GM21619 (cell line): ENCODE results near the gene OTUB2.

Experiments
- ATAC-seq: cut with Tn5 transposase; IDR thresholded peaks from one replicate; pipeline ENCODE4 v1.9.1; 2021; ENCODE audit not compliant: unreplicated experiment

Gene OTUB2

DNA sequence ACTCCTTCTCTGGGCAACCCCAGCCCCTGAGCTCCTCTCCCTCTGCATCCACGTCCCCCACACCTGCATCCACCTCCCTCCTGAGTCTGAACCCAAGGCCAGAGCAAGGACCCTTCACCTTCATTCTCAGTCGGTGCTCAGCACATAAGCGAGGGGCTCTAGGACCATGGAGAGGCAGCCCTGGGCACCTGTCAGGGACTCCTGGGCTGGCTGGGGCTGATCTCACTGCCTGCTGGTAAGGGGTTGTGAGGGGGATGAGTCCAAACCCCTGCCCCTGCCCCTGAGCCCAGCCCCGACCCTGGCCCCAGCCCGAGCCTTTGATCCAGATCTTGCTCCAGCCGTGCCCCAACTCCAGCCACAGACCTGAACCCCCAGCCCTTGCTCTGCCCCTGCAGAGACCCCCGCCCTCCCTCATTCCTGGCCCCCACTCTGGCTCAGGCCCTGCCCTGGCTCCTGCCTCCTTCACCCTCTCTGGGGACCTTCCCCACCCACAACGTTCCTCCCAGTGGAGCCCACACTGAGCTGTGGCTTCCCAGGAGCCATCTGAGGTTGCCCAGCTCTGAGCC, 29.9 kb upstream of the OTUB2 start:
- no peak for ATAC-seq

DNA sequence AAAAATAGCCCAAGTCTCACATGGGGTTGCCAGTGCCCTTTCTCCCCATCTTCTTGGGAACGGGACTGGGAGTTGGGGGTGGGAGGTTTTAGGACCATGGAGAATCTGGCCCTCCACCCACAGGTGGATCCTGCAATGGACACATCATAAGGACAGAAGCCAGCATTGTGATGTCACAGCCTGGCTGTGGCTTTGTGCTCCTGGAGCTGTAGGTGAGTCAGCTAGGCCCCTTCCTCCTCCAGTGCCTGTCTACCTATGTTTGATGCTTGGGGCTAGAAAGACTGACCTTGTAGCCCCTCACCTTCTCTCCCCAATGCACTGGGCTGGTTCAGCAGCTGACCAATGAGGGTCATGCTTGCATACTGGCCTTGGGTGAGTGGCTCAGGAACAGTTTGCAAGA, 29.1 kb upstream of the OTUB2 start, which contains the start of gene CCDC197:
CCDC197 (plus strand) TSS at position 220 of the 400 bp plus-strand sequence. CDS start 831 bp downstream, outside the sequence.
- no peak for ATAC-seq

DNA sequence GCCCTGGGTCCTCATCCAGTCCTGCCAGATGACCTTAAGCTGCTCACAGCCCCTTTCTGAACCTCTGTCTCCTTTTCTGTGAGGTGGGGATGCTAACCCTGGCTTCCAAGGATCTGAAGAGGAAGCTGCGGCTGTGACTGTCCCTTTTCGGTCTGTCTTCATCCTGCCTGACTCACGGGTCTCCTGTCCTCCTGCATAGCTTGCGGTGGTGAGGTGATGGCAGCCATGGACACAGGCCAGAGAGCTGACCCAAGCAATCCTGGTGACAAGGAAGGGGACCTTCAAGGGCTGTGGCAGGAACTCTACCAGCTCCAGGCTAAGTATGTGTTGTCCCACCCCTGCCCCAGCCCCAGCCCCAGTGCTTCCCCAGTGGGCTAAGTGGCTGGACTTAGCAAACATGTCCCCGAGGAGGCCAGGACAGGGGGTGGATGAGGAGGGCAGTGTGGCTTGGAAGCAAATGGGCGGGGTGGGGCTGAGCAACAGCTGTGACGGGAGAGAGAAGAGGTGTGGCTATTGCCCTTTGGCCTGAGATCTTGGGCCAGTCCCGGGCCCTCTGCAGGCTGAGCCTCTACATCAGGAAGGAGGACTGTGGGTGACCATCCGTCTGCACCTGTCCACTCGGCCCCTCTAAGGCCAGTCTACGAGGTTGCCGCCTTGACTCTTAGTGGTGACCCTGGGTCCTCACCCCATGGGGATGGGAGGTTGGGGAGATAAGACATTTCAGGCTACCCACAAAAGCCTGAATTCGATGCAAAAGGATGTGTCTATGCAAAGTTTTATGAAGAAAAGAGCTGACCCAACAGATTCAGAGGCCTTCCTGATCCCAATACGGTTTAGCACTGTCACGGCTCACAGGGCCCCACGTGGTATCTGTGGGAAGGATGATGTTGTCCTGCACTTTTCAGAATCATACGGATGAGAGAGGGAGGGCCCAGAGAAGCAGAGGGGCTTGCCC, 27.9 kb upstream of the OTUB2 start:
- ATAC-seq = no peak

DNA sequence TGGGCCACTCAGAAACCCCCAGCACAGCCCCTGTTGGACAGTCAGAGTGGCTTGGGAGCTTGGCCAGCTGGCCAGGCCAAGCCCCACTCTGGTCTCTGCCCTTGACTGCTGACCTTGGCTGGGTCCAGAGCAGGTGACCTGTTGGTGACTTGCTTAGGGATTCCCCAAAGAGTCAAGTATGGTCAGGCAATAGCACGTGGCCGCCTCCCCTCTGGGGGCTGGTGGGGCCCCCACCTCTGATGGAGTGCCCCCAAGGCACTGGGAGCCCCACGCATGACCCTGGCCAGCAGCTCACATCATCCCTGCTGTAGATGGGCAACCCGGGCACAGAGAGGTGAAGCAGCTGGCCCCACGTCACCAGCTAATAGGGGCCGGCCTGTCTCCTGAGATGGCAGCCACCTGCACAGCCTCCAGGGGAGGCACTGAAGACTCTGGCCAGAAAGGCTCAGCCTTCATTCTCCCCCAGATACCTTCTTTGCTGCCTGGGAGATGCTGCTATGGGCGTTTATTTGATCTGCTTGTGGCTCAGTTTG, 27.2 kb upstream of the OTUB2 start:
- no peak for ATAC-seq

DNA sequence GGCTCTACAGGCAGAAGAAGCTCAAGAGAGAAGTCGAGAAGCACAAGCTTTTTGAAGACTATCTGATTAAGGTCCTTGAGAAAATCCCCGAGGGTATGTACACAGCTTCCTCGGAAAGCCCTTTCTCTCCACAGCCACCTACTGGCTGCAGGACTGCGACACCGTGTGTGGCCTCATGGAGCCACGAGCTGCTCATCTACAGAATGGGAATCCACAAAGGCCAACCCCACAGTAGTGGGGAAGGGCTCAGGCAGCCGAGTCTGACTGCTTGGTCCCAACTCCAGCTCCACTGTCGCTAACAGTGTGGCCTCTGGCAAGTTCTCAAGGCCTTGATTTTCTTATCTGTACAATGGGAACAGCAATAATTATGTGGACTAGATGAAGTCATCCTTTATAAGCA, 26.6 kb upstream of the OTUB2 start:
- no peak for ATAC-seq

DNA sequence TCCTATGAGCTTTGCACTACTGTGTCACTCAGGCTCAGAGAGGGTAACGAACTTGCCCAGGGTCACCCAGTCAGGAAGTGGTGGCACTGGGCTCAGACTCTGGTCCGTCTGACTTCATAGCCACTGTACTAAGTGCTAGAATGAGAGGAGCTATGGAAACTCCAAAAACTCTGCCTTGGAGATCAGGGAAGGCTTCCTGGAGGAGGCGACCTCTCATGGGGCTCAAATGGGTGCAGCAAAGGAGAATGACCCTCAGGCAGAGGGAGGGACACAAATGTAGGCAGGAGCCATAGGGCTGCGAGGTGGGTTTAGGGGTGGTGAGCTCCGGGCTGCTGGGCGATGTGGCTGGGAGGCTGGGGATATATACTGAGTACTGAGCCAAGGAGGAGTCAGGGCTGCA, 25.9 kb upstream of the OTUB2 start:
- no peak for ATAC-seq

DNA sequence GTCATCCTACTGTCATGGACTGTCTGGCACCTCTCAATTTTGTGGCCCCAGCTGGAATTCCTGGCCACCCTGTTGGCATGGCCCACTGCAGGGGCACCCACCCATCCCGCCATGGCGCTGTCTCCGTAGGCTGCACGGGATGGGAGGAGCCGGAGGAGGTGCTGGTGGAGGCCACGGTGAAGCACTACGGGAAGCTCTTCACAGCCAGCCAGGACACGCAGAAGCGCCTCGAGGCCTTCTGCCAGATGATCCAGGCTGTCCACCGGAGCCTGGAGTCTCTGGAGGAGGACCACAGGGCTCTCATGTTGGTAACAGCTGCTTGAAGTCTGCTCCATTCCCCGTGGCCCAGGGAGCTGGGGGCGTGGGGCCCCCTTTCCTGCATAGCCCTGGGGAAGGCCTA, 25.1 kb upstream of the OTUB2 start:
- no peak for ATAC-seq

DNA sequence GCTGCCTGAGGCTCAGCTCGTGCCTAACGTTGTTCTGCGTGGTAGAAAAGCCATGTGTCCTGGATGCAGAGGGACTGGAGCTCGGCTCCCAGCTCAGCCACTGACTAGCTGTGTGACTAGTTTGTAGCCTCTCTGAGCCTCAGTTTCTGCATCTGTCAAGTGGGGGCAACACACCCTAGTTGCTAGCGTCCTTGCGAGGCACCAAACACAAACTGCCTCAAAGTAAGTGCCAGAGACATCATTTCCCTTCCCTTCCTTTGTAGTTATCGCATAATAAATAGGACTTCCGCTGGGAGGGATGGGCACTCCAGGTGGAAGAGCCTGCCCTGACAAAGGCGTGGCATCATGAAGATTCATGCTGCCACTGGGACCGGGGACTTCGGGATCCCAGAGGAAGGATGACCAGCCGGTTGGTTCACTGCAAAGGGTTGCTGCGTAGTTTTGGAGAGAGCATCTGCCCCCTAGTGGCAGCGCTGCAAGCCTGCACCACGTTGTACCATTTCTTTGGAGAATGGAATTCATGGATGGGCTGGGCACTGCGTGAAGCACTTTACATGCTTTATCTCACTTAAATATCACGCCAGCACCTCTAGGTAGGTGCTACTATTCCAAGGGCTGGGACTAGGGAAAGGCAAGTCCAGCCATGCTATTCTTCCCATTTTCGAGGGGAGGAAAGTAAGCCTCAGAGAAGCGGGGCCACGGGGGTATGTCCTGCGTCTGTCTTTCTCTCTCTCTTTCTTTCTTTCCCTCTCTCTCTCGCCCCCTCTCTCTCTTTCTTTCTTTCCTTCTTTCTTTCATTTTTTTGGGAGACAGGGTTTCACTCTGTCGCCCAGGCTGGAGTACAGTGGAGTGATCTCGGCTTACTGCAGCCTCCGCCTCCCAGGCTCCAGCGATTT, 24.4 kb upstream of the OTUB2 start:
- peak; percentile 60 for ATAC-seq

DNA sequence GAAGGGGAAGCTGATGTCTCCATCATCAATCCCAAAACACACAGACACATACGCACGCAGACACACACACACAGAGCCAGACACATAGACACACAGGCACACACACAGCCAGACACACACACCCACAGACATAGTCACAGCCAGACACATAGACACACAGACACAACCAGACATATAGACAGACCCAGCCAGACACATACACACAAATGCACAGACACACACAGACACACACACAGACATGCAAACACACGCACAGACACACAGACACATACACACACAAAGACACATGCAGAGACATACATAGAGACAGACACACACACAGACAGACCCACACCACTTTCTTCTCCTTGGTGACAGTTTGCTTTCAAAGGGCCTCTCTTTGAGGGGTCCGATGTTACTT, 22.7 kb upstream of the OTUB2 start:
- no peak for ATAC-seq

DNA sequence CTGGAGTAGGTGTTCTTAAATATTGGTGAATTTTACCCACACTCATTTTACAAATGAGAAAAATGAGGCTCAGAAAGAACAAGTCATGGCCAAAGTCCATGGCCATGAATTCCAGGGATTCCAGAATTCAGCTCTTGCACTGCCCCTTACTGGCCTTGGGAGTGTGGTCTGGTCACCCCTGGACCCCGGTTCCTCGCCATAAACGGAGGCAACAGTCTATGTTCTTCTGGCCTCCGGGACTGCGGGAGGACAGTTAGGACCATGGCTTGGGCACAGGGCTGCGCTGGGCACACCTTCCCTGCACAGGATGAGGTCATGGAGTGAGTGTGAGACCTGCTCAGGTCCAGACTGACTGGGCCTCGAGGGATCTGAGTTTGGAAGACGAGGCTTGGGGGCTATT, 22.1 kb upstream of the OTUB2 start:
- no peak for ATAC-seq

DNA sequence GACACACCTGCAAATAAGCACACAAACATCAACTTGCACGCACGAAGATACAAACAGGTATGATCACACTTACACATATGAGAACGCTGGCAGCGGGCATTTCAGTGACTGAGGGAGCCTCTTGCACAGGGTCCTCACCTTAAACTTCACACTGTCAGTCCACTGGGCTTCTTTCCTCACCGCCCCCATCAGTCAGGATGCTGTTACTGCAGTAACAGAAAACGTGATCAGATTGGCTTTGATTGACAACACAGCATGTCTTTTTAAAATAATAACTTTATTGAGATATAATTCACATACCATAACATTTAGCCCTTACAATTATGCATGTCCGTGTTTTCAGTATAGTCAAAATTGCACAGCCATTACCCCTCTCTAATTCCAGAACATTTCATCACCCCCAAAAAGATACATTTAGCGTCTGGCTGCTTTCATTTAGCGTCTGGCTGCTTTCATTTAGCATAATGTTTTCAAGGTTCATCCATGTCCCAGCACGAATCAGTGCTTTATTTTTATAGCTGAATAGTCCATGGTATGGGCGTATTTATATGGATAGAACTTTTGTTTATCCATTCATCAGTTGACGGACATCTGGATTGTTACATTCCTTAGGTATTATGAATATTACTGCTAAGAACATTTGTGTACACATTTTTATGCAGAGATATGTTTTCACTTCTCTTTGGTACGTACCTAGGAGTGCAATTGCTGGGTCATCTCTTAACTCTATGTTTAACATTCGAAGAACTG, 20.6 kb upstream of the OTUB2 start:
- ATAC-seq = no peak

DNA sequence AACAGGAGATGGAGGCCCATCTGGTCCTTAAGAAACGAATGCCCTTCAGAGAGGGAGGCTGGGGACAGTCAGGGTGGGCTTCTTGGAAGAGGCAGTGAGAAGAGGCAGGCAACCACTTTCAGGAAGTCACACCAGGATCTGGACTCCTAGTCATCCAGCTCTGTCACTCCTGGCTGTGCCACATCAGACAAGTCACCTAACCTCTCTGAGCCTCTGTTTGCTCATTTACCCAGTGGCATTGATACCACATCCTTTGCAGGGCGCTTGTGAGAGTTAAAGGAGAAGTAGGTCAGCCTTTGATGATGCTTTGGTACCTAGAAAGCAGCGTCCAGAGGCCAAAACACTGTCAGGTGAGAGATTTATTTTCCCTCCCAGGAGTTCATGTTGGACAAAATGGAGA, 17.9 kb upstream of the OTUB2 start:
- no peak for ATAC-seq

DNA sequence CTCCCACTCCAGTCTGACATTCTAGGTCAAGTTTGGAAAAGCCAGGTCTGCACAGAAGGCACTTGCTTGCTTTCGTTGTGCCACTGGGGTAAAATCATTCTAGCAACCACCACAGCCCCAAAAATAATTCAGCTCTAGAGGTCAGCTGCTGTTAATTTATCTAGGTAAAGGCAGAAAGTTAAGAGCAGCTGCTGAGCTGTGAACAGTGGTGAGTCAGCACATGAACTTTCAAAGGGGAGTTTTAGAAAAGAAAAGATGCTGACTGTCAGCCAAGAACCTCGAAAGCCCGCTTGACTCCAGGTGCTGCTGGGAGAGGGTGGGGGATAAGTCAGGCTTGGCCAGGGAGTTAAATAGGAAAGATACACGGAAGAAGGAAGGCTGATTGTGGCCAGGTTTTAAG, 16.4 kb upstream of the OTUB2 start:
- peak; percentile 61 for ATAC-seq

DNA sequence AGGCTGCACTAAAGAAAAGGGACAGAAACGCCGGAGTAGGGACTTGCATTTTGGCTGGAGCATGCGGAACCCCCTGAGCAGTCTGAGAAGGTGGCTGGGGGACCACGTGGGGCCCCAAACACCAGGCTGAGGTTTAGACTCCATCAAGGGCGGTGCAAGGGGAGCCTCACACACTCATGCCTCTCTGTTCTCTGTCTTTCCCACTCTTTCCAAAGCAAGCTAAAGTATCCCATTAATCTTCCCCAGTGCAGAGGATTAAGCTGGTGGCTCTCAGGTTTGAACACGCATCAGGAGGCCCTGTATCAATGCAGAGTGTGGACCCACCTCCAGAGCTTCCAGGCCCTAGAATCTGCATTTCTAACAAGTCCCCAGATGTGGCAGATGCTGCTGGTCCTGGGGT, 15.5 kb upstream of the OTUB2 start:
- no peak for ATAC-seq

DNA sequence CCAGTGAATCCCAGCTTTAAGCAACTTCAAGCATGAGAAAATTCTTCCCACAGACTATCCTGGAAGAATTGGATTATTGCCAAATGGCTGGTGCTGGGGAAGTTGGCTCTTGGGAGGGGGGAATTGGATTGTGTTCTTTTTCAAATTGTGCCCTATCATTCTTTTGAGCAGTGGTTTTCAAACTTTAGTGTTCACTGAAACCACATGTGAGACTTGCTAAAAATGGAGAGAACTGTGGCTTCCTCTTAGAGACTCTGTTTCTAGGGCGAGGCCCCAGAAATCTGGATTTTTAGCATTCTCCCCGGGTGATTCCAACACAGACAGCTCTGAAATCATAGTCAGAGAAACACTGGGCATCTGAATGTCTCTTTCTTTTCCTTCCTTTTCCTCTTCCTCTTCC, 14.3 kb upstream of the OTUB2 start:
- ATAC-seq = no peak

DNA sequence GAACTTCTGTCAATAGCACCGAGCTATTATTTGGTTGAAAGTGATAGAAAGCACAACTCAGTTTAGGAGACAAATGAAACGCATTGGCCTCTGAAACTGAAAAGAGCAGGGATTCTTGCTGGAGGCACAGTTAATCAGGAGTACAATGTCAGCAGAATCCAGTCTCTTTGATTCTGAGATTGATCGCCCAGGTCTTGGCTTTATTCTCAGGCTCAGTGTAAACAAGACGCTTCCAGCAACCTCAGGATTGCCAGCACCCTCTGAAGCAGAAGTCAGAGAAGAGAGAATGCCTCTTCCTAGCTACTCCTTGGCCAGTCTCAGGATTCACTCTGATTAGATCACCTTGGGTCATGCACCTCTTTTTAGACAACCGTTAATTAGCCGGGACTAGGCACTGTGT, 11.8 kb upstream of the OTUB2 start:
- no peak for ATAC-seq

DNA sequence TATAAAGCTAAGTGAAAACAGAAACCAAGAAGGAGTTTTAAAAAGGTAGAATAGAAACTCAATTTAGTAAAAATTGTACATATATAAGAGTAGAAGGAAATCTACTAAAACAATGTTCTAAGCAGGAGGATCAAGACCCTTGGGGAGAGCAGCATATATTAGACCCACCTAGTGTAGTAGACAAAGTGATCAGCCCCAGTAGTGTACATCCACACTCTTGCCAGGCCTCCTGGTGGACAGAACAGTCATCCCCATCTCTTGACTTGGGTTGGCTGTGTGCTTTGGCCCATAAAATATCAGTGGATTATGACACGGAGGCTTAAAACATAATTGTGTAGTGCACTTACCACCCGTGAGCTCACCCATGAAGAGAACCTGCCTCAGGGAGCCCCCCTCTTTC, 10.9 kb upstream of the OTUB2 start:
- no peak for ATAC-seq

DNA sequence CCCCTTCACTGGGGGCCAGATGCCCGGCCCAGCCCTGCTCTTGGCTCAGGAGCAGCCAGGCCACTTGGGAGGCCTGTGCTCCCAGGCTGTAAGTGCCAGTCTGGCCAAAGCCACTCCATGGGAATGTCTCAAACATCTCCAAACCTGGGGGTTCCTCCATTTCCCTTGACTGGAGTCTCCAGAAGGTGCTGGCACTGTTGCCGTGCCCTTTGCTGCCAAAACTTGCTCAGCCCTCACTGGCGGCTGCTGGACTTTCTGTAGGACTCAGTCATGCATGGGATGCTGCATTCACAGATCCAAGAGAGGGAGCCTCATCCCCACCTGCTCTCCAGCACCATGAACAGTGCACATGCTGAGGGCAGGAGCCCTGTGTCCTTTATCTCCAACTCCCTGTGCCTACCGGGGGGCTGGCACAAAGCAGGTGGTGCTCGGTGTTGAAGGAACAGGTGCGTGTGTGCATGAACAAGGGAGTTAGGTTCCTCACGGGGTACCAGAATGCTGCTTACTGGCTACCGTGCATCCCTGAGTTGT, 9.6 kb upstream of the OTUB2 start:
- no peak for ATAC-seq

DNA sequence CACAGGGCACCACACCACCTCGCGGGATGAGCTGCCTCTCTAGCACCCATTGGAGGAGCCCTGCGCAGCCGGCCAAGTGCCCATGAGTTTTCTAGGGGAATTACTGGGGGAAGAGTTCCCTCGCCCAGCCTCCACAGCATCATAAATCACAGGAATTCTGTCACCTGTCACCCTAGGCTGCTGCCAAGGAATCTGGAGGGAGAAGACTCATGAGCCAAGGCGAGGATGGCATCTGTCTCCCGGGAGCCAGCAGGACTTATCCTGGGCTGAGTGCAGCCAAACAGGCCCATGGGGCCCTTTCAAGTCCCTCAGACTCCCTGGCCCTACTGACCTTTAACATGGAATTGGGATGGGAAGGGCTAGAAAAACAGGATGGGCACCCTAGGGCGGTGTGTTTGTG, 7.8 kb upstream of the OTUB2 start:
- ATAC-seq = no peak

DNA sequence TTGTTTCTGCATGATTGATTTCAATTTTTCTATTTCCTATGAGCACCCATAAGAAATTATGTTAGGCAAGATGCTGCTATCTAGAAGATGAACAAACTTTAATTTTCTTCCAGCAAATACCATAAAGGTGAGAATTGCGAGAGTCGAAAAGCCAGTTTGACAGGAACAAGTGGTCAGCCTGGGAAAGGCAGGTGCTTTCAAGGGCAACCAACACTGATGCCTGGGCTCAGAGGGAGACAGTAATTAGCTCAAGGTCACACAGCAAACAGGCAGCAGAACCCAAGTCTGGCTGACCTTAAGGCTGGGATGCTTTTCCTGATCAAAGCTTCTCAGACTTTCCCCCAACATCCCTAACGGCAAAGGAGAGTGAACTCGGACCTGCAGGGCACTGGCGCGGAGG, 6.8 kb upstream of the OTUB2 start:
- no peak for ATAC-seq
